ENCODE results near the gene LARP6.

Gene LARP6

GRCh38 chr15:70801109-70801508 lies 52.8 kb downstream of the LARP6 start:
- Mint-ChIP-seq H3K36me3 (ENCODE audit: low read depth) (no peaks in the 10 kb centered on the region), H3K9me3 (no peaks in the 10 kb centered on the region), H3K4me1 (peaks cover 12% of the 10 kb centered on the region), H3K27me3 (ENCODE audit: low read depth) (peaks cover 7% of the 10 kb centered on the region), H3K27ac (peak overlapping the region; percentile 86 to 99 (median 94)), H3K4me3 (no peak overlapping the region)
- TF ChIP-seq CTCF (IDR thresholded peaks at IDR 0.05; ENCODE audit: unreplicated experiment in 3 of 3) = no peak

GRCh38 chr15:70799667-70800450 lies 54.1 kb downstream of the LARP6 start:
- Mint-ChIP-seq H3K9me3 (no peaks in the 10 kb centered on the region), H3K4me1 (peaks cover 18% of the 10 kb centered on the region), H3K27me3 (ENCODE audit: low read depth) (peaks cover 7% of the 10 kb centered on the region), H3K4me3 (peak overlapping the region in 1 of 3 experiments; percentile 7), H3K36me3 (ENCODE audit: low read depth) (no peaks in the 10 kb centered on the region), H3K27ac (peak overlapping the region; percentile 94 to 99 (median 95))
- no peak for TF ChIP-seq CTCF (IDR thresholded peaks at IDR 0.05; ENCODE audit: unreplicated experiment in 3 of 3)

GRCh38 chr15:70797464-70797863 lies 56.5 kb downstream of the LARP6 start:
- no peak overlapping the region for H3K4me3 Mint-ChIP-seq
- no peaks in the 10 kb centered on the region for H3K27me3 Mint-ChIP-seq (ENCODE audit: low read depth)
- H3K4me1 Mint-ChIP-seq = peaks cover 27% of the 10 kb centered on the region
- no peaks in the 10 kb centered on the region for H3K36me3 Mint-ChIP-seq (ENCODE audit: low read depth)
- H3K27ac Mint-ChIP-seq = peak overlapping the region in 1 of 3 experiments; percentile 45
- no peaks in the 10 kb centered on the region for H3K9me3 Mint-ChIP-seq
- no peak for TF ChIP-seq CTCF (IDR thresholded peaks at IDR 0.05; ENCODE audit: unreplicated experiment in 3 of 3)

GRCh38 chr15:70796516-70797310 lies 57.2 kb downstream of the LARP6 start:
- Mint-ChIP-seq H3K9me3 (no peaks in the 10 kb centered on the region), H3K4me1 (peaks cover 34% of the 10 kb centered on the region), H3K36me3 (ENCODE audit: low read depth) (no peaks in the 10 kb centered on the region), H3K4me3 (no peak overlapping the region), H3K27me3 (ENCODE audit: low read depth) (no peaks in the 10 kb centered on the region), H3K27ac (no peak overlapping the region)
- TF ChIP-seq CTCF (IDR thresholded peaks at IDR 0.05; ENCODE audit: unreplicated experiment in 3 of 3) = no peak

- peaks cover 31% of the 10 kb centered on the region for H3K4me1 Mint-ChIP-seq
- H3K9me3 Mint-ChIP-seq = no peaks in the 10 kb centered on the region
- no peak for TF ChIP-seq CTCF (IDR thresholded peaks at IDR 0.05; ENCODE audit: unreplicated experiment in 3 of 3)
- H3K4me3 Mint-ChIP-seq = no peak overlapping the region
- H3K27ac Mint-ChIP-seq = peak overlapping the region in 2 of 3 experiments; percentile 57 to 85
- no peaks in the 10 kb centered on the region for H3K27me3 Mint-ChIP-seq (ENCODE audit: low read depth)
- no peaks in the 10 kb centered on the region for H3K36me3 Mint-ChIP-seq (ENCODE audit: low read depth)
Measured at GRCh38 chr15:70795311-70795665, 58.7 kb downstream of the LARP6 start.

Measured in nephron (organoid).